GM18526 (cell line): ENCODE measurements around the gene CUX1.

Experiments used
- POLR2A ChIP-seq: IDR thresholded peaks from 3 replicates; pipeline ENCODE4 v1.6.1; 2011; ENCODE audit not compliant: insufficient read length; ENCODE audit errors: extremely low read depth

Gene CUX1

GRCh38 chr7:101814991-101815825 is 2.2 kb upstream of the CUX1 start:
- TF ChIP-seq POLR2A, result no peak

- peak; percentile 32 for TF ChIP-seq POLR2A
These were observed 1.4 kb upstream of the CUX1 start for GRCh38 chr7:101815826-101816594.

GRCh38 chr7:101816595-101817470 is 593 bp upstream of the CUX1 start:
- no peak for TF ChIP-seq POLR2A

GRCh38 chr7:101818287-101819071 is 1.1 kb downstream of the CUX1 start:
- TF ChIP-seq POLR2A, result no peak

GRCh38 chr7:101819183-101819582 is 1.8 kb downstream of the CUX1 start:
- TF ChIP-seq POLR2A, result no peak

GRCh38 chr7:101819913-101820522 is 2.6 kb downstream of the CUX1 start:
- TF ChIP-seq POLR2A, result no peak

- TF ChIP-seq POLR2A, result no peak
These were observed 3.3 kb downstream of the CUX1 start for GRCh38 chr7:101820703-101821102.

GRCh38 chr7:101823096-101823495 is 5.7 kb downstream of the CUX1 start:
- TF ChIP-seq POLR2A, result no peak

- no peak for TF ChIP-seq POLR2A
These were observed 6.2 kb downstream of the CUX1 start for GRCh38 chr7:101823596-101823995.

GRCh38 chr7:101824440-101824839 is 7.0 kb downstream of the CUX1 start:
- TF ChIP-seq POLR2A, result no peak

GRCh38 chr7:101826081-101826835 is 8.8 kb downstream of the CUX1 start:
- no peak for TF ChIP-seq POLR2A

- no peak for TF ChIP-seq POLR2A
These were observed 11.0 kb downstream of the CUX1 start for GRCh38 chr7:101828301-101829020.

GRCh38 chr7:101829374-101829773 is 11.9 kb downstream of the CUX1 start:
- no peak for TF ChIP-seq POLR2A
